ENCODE measurements around the gene CD163. TPM values are rescaled to one million over a fixed set of nuclear protein-coding genes. Genes with fewer than 3 reads are reported as not detected.
"Not testable (repeated sequence)": the region's sequence is repeated elsewhere in the genome, so short reads cannot be mapped to it uniquely, and the experiment has no call there.

Gene CD163
- total RNA-seq, 1 donor from 2014 or later: 97.5 TPM

DNA sequence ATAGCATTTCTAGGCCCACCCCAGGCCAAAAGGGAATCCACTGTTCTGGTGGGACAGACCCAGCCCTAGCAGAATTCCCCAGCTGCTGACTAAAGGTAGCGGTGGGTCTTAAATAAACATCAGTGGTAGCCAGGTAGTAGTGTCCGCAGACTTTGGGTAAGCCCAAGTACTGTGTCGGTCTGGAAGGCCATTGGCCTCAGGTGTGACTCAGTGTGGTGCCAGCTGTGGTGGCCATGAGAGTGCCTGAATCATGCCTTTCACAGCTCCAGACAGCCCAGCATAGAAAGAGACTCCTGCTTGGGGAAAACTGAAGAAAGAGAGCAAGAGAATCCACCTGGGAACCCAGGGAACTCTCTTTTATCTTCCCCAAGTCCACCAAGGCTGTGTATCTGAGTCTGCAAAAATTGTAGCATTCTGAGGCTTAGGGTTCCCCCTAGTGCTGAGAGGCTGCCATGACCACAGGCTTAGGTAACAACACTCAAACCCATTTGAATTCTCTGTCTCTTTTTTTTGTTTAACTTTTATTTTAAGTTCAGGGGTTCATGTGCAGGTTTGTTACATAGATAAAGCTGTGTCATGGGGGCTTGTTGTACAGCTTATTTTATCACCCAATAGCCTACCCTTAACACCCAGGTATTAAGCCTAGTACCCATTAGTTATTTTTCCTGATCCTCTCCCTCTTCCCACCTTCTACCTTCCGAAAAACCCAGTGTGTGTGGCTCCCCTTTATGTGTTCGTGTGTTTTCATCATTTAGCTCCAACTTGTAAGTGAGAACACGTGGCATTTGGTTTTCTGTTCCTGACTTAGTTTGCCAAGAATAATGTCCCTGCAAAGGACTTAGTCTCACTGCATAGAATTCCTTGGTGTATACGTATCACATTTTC lies 43.0 kb downstream of the CD163 start:
- intact Hi-C loops (cut with DNase I): loop anchor here (2.0 kb wide), 1 partner anchor 240 kb away; no protein-coding TSS in a partner anchor
- no peak for DNase-seq (ENCODE audit: missing footprints)
- ATAC-seq: peak; percentile 46

DNA sequence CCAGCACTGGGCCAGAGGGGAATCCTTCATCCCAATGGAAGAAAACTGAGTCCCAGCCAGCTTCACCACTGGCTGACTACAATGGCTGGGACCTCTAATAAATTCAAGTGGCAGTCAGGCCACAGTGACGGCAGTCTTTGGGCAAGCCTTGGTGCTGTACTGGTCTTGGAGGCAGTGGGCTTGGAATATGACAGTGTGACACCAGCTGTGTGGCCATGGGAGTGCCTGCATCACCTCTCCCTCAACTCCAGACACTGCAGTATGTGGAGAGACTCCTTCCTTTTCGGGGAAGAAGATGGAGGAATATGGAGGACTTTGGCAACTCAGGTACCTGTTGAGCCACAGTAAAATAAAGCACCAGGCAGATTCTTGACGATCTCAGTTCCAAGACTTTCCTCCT lies 43.6 kb downstream of the CD163 start:
- intact Hi-C loops (cut with DNase I): loop anchor here (2.0 kb wide), 1 partner anchor 239 kb away; no protein-coding TSS in a partner anchor
- DNase-seq (ENCODE audit: missing footprints): no peak
- ATAC-seq: no peak

DNA sequence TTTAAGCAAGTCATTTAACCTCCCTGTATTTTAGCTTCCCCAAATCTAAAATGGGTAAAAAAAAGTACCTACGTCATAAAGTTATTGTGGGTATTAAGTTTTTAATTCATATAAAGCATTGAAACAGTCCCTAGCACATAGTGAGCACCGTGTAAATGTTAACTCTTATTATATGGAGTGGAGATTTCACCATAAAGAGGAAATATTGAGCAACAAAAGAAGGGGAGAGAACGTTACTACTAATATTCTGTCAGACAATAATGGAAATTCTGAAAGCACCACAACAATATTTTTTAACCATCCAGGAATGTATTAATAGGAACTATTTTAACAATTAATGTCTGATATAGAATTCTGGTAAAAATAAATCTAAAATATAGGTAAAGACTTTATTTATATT lies 51.8 kb downstream of the CD163 start:
- ATAC-seq (no peak), DNase-seq (ENCODE audit: missing footprints) (no peak)
- intact Hi-C loops (cut with DNase I): no loop called here

DNA sequence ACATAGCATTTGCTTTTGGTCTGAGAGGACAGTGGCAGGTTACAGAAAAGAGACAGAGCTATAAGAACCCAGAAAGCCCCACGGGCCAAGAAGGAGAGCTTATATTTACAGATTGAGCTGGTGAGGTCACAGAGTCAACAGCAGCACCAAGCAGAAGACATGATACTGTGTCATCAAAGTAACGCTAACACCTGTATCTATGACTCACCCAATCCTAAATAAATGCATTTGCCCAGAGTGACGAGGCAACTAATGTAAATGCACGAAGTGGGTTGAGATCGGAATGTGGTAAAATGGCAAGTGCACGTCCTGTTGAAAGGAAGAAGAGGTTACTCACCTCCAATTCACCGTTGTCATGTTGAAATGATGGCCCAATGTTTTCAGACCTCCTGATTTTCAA lies 52.9 kb downstream of the CD163 start:
- intact Hi-C loops (cut with DNase I): no loop called here
- ATAC-seq: no peak
- no peak for DNase-seq (ENCODE audit: missing footprints)

DNA sequence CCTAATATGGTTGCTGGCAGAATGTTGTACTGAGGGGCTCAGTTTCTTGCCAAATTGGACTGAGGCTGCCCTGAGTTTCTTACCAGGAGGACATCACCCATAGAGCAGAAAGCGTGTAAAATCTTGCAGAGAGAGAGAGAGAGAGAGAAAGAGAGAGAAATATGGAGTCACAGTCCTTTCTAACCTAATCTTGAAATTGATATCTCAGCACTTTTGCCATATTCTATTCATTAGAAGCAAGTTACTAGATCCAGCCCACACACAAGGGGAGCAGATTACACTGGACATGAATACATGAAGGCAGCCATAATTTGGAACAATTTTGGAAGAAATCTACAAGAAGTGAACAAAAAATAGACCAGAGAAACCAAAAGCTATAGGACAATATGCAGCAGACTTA lies 55.5 kb downstream of the CD163 start:
- no peak for ATAC-seq
- intact Hi-C loops (cut with DNase I): no loop called here
- no peak for DNase-seq (ENCODE audit: missing footprints)

DNA sequence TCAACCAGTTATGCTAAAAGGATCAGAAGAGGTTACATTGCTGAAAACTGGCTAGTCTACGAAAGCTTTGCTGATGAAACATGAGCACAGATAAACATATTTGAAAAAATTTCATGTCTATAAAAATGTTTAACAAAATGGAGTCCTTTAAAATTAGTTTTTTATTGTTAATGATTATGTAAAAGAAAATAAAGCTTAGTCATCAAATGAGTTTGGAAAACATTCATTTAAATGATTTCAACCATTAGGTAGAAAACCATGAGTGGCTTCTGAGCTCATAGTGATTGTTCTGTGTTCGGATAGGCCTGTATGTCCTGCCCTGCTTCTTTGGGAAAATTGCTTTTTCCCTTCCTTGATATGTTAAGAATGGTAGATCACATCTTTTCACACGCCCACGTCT lies 59.0 kb downstream of the CD163 start:
- intact Hi-C loops (cut with DNase I): no loop called here
- DNase-seq (ENCODE audit: missing footprints) (no peak), ATAC-seq (no peak)

DNA sequence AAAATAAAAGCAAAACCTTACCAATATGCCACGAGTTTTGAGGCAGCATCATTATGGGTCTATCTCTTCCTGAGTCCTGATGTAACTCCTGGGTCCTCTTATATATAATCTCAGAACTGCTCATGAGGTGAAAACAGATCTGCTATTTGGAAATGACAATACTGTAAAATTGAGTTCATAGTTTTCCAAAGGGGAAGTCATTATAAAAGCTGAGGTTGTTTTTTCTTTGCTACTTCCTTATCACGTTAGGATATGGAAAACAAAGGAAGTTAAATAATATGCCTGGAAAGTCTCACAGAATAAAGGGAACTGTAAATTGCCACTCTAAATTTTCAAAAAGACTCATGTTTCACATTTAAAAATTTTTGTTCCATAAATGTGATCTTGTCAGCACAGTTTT lies 59.5 kb downstream of the CD163 start, which contains the start of gene CD163L1:
Gene CD163L1, minus strand, starts transcription at position 78 of the 400 bp plus-strand sequence. Its CDS starts 26 bp downstream, at position 52.
- ATAC-seq (no peak), DNase-seq (ENCODE audit: missing footprints) (no peak)
- intact Hi-C loops (cut with DNase I): no loop called here

DNA sequence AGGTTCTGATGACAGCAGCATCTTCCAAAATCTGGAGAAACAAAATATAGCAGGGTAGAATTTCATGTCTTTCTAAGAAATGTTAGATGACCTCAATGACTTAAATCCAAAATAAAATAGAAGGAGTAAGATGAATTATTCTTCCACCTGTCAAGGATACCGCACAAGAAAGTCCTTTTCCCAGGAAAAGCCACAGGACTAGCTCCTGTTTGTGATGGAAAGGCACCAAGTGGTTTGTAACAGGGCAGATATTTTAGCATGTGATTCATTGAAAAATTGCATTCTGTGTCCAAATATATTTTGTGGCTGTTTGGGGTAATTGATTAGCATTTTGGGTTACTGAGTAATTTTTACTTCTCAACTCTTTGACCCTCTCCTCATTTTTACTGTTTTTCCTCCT lies 62.4 kb downstream of the CD163 start:
- DNase-seq (ENCODE audit: missing footprints): no peak
- intact Hi-C loops (cut with DNase I): no loop called here
- ATAC-seq: no peak

DNA sequence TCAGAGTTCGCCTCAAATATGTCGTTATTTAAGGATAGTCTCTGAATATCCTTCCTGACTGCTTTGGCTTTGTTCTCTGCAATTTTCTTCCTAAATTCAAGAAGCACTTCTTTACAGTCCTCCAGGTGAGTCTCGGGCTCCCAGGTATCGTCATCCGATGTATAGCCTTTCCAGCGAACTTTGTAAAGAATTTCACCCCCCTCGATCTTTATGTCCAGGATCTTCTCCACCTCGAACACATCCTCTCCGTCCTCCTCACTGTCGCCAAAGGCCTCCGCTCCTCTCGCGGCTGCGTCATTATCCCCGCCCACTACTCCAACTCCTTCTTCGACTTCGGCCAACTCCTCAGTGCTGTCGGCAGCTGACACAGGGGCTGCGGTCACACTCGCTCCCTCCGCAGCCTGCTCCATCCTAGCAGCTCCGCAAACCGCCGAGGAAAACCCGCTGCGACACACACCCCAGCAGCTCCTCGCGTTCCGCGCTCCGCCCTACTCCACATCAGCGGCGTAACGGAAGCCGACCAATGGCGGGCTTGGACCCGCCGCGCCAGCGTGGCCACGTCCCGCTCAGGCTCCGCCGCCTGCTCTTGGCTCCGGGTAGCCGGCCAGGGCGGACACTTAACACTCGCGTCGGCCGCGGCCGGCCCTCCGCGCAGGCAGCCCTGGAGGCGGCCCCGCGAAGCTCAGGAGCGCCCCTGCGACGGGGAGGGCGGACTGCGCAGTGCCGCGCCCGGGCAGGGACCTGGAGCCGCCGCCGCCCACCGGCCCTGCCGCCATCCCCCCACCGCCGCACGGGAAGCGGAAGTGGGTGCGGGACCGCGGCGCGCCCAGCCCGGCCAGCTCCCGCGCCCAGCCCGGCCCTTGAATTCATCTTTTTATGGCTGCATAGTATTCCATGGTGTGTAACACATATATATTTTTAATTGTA lies 63.7 kb downstream of the CD163 start:
- ATAC-seq (no peak), DNase-seq (ENCODE audit: missing footprints) (peak; percentile 65)
- intact Hi-C loops (cut with DNase I): no loop called here

DNA sequence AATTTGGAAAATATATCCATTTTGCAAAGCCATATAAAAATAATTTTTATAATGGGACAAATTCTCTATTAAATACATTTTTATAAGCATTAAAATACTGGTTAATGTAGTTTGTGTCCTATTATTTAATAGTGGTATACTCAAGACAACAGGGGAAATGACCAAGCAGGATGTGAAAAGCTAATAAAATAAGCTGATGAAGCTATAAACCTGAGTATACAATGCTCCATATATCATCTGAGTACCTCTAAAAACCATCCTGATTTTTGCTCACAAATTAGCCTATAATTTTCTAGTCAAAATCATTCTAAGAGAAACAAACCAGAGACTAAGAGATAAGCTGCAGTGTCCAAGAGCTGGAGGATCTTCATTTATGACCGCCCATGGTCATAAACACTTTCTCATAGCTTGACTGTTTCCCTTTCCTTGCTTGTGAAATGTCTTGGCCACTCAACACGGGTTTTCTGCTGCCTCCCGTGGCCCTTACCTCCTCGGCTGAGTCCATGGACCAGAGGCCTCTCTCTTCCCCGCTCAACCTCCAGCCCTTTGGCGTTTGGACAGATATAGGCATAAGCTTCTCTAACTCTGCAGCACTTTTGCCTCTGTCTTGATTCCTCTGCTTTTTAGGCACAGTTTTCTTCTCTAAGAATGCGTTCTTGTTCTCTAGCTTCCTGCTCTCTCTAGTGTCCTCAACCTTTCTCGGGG lies 65.1 kb downstream of the CD163 start:
- DNase-seq (ENCODE audit: missing footprints); intact Hi-C loops (cut with DNase I); ATAC-seq: not testable (repeated sequence)

DNA sequence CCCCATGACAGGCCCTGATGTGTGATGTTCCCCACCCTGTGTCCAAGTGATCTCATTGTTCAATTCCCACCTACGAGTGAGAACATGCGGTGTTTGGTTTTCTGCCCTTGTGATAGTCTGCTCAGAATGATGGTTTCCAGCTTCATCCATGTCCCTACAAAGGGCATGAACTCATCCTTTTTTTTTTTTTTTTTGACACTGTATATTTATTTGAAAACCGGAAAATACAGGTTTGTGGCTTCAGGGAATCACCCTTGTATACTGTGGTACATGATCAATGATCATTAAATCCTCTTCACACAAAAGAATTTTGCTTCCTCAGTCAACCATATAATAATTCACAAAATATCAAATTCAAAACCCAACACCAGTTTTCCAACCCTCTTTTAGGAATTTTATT lies 66.1 kb downstream of the CD163 start:
- intact Hi-C loops (cut with DNase I); DNase-seq (ENCODE audit: missing footprints); ATAC-seq: not testable (repeated sequence)

DNA sequence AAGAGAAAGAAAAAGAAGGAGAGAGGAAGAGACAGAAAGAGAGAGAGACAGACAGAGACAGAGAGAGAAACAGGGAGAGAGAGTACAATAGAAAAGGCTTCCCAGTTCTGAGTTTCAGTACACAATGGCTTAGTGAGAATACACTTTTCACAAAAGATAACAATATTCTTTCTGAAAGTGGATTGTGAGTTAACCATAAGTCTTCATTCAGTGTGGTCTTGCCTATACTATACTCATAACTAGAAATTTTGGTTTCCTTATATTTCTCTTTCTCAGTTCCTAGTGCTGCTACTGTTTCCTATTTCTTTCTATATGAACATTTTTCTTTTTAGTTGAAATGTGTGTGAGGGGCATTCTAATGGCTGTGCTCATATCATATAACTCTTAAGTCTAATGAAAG lies 68.9 kb downstream of the CD163 start:
- DNase-seq (ENCODE audit: missing footprints): no peak
- intact Hi-C loops (cut with DNase I): no loop called here
- no peak for ATAC-seq

DNA sequence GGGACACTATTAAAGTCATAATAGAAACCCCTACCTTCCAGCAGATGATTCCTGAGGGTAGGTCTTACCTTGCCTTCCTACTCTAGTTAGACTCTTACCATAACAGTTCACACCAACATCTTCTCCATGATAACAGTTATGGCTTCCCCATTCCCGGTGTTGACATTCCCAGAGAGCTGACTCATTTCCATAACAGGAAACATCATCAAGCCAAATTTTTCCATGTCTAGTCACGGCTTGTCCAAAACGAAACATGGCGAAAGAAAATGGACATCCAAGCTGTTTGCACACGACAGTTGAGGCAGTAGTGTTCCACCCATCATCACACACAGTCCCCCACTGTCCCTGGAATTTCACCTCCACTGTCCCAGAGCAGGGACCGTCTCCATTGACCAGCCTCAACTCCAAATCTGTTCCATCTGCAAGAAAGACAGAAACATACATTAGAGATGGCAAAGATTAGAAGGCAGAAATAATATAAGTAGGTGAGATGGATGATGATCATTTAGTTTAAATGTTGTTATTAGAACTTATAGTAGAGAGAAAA lies 70.2 kb downstream of the CD163 start:
- intact Hi-C loops (cut with DNase I): no loop called here
- DNase-seq (ENCODE audit: missing footprints) (no peak), ATAC-seq (no peak)

DNA sequence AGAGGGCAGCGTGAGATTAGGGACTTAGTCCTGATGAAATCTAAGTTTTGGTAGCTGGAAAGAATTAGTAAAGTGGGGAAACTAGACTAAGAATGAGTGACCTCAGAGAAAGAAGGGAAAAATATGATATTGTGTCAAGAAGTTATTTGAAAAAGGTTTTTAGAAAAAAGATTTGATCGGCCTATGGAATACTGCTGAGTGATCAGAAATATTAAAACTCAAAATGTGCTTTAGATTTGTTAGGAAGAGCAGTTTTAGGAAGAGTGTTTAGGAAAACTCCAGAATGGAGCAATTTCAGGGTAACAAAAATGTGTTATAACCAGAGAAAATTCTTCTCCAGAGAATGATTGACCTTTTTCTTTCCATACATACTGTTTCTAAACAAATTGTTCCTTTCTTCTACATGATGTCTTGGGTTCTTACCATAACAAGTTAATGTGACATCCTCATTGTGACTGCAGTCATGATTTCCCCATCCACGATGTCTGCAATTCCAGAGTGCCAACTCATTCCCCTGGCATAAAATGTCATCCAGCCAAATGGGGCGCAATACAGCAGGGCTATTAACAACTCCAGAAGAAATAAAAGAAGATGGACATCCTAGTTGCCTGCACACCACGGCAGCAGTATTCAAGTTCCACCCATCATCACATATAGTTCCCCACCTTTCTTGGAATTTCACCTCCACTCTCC lies 71.4 kb downstream of the CD163 start:
- DNase-seq (ENCODE audit: missing footprints) (no peak), ATAC-seq (no peak)
- intact Hi-C loops (cut with DNase I): no loop called here
